NCI-H345 (cell line): ENCODE data around the gene MARS1.

ENCODE experiments used
- DNase-seq: peaks from one replicate; lab custom pipeline; 2025; lab: John Stamatoyannopoulos, UW

MARS1 gene

GRCh38 chr12:57518176-57518919 is 30.5 kb downstream of the MARS1 start:
- no peak for DNase-seq

DNA sequence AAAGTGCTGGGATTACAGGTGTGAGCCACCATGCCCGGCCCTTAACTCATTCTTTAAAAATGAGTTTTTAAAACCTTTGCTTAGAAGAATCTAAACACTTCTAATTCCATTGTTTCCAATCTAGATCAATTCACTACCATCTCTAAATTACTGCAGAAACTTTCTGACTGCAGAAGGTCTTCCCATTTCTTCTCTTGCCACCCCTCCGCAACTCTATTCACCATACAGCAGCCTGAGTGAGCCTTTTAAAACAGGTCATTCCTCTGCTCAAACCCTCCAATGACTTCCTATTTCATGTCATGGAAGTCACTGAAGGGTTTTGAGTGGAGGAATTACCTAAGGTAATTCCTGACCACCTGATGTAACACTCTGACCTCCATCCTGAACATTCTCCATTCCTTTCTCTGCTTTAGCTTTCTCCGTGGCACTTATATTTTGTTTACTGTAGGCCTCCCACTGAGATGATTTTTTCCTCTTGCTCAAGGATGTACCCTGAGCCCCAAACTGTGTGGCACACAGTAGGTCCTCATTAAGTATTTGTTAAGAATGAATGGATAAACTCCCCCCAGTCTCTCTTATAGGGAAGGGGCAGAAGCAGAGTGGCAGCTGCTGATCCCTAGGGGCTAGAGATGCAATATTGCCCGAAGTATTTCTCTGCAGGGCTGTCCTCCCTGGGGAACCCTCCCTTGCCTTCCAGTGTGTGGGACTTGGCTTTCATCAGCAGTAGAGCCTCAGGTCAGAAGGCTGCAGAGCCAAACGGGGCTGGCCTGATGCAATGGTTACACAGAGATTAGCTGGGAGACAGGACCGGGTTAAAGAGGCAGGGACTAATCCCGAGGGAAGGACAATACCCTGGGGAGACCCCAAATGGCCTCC is 31.3 kb downstream of the MARS1 start:
- DNase-seq: no peak

DNA sequence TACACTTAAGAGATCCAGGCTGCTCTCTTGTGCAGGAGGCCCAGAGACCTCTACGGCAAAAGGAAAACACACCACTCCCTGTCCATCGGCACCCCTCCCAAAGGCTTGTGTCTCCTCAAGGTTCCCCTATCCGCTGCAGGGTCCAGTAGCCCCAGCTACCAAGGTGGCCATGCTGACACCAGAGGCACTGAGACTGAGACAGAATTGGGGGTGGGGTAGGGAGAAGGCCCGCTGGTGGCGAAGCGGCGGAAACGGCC is 31.9 kb downstream of the MARS1 start:
- DNase-seq: no peak

DNA sequence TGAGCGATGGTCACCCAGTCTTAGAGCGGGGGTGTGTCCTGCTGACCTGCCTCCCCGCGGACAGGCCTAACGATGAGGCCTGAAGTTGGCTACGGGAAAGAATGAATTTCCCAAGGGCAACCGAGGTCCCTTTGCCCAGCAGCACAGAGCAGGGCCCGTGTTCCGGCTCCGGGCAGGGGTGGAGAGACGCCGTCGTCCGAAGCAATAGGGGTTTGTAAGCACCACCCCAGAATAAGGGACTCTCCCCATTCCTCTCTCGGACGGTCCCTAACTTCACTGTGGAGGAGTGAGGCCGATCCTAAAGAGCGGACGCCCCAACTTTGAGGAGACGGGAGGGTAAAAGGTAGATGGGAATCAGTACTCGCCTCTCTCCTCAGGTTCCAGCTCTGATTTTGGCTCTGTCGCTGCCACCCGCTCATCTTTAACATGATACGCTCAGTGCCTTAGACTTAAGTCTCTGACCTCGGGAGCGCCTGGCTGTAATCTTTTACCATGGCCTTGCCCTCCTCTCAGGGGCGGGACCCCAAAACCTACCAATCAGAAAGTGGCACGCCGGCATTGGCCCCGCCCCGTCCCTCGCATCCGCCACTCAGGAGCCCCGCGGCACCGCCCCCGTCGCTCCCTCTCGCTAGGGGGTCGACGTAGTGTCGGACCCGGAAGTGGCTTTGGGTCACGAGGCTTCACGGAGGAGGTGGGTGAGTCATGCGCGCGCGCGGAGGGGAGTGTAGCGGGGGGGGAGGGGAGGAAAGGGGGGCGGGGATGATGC is 32.4 kb downstream of the MARS1 start, which contains the start of gene DDIT3:
DDIT3 (minus strand) TSS at position 462 of the 766 bp plus-strand sequence. CDS start 3,108 bp downstream, outside the sequence.
- DNase-seq: peak; percentile 99

- peak; percentile 21 for DNase-seq
Measured at GRCh38 chr12:57521525-57522010, 33.7 kb downstream of the MARS1 start.

DNA sequence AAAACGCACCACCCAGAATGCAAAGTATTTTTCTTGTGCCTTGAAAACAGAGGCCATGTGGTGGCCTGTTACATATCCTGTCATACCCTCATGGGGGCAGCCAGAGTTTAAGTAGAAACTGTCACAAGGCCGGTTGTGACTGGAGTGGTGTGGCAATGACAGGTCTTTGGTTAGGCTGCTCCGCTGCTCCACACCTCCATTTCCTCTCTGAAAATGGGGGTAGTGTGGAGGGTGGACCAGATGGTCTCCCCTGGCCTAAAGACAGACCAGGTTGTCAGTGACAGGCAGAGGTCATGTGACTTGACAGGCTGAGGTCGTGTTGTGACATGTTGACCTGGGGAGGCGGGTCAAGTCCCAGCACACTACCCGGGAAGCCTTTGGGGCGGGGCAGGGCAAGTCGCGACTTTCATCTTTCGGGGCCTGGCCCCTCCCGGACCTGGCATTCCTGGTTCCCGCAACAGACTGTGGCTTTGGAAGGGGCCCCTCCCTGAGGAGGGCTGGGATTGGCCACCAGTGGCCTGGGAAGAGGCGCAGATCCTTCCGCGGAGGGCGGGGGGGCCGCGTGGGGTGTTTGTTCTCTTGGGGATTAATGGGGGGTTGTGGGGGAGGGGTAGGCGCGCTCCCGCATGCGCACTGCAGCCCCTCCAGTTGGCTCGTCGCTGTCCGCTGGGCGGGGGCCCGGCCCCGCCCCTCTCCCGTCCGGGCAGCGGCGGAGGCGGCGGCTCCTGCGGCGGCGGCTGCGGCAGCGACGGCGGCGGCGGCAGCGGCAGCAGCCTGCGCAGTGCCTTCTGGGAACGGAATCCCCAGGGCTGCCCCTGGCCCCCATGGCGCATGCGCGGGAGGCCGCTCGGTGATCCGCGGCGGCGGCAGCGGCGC is 34.4 kb downstream of the MARS1 start, which contains the start of gene MBD6:
MBD6 (plus strand) TSS at position 814 of the 876 bp plus-strand sequence. CDS start 1,480 bp downstream, outside the sequence.
- peak; percentile 85 for DNase-seq

GRCh38 chr12:57522887-57523705 is 35.2 kb downstream of the MARS1 start:
- peak; percentile 44 for DNase-seq

- no peak for DNase-seq
Measured at GRCh38 chr12:57523706-57524614, 36.1 kb downstream of the MARS1 start.

GRCh38 chr12:57524814-57525614 is 37.1 kb downstream of the MARS1 start:
- no peak for DNase-seq

DNA sequence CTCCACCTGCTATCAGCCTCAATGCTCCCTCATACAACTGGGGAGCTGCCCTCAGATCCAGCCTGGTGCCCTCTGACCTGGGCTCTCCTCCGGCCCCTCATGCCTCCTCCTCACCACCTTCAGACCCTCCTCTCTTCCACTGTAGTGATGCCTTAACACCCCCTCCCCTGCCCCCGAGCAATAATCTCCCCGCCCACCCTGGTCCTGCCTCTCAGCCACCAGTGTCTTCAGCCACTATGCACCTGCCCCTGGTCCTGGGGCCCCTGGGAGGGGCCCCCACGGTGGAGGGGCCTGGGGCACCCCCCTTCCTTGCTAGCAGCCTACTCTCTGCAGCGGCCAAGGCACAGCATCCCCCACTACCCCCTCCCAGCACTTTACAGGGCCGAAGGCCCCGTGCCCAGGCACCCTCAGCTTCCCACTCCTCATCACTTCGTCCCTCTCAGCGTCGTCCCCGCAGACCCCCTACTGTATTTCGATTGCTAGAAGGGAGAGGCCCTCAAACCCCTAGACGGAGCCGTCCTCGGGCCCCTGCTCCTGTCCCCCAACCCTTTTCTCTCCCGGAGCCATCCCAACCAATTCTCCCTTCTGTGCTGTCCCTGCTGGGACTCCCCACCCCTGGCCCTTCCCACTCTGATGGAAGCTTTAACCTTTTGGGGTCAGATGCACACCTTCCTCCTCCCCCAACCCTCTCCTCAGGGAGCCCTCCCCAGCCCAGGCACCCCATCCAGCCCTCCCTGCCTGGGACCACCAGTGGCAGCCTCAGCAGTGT is 37.9 kb downstream of the MARS1 start:
- DNase-seq: no peak

DNA sequence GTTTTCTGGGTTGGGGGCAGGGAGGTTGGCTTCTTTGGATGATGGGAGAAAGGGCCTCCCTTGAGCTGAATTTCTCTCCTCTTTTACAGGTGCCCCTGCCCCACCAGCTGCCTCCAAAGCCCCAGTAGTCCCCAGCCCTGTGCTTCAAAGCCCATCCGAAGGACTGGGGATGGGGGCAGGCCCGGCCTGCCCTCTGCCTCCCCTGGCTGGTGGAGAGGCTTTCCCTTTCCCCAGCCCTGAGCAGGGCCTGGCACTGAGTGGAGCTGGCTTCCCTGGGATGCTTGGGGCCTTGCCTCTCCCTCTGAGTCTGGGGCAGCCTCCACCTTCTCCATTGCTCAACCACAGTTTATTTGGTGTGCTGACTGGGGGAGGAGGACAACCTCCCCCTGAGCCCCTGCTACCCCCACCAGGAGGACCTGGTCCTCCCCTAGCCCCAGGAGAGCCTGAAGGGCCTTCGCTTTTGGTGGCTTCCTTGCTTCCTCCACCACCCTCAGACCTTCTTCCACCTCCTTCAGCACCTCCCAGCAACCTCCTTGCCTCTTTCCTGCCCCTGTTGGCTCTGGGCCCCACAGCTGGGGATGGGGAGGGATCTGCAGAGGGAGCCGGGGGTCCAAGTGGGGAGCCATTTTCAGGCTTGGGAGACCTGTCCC is 38.7 kb downstream of the MARS1 start:
- no peak for DNase-seq

GRCh38 chr12:57527184-57527583 is 39.3 kb downstream of the MARS1 start:
- no peak for DNase-seq

- no peak for DNase-seq
Measured at GRCh38 chr12:57528176-57528575, 40.3 kb downstream of the MARS1 start.

DNA sequence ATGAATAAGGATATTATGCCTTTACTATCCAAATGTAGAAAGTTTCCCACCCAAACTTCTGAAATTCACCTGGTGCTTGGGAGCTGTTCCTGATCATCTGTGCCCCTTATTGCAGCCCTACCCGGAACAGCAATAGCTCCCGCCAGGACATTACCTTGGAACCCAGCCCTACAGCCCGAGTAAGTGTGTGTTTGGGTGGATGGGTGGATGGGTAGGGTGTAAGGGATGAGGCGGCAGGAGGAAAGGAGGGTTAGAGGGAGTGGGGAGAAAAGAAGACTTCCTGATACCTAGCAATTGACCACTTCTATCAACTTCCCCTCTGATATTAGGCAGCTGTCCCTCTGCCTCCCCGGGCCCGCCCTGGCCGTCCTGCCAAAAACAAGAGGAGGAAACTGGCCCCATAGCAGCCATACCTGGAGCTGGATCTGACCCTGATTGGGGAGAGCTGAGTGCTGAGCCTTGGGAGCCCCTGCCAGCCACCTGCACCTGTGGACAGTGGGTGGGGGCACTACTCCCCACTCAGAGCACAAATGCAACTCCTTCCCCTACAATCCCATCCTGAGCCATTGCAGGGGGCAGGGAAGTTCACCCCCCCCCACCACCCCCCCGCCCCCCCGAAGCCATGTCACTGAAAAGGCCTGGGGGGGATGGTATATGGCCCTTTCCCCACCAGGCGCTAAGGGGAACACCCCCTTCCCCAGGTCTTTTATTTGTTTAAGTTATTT is 41.1 kb downstream of the MARS1 start:
- no peak for DNase-seq

- no peak for DNase-seq
Measured at GRCh38 chr12:57529831-57530230, 42.0 kb downstream of the MARS1 start.

DNA sequence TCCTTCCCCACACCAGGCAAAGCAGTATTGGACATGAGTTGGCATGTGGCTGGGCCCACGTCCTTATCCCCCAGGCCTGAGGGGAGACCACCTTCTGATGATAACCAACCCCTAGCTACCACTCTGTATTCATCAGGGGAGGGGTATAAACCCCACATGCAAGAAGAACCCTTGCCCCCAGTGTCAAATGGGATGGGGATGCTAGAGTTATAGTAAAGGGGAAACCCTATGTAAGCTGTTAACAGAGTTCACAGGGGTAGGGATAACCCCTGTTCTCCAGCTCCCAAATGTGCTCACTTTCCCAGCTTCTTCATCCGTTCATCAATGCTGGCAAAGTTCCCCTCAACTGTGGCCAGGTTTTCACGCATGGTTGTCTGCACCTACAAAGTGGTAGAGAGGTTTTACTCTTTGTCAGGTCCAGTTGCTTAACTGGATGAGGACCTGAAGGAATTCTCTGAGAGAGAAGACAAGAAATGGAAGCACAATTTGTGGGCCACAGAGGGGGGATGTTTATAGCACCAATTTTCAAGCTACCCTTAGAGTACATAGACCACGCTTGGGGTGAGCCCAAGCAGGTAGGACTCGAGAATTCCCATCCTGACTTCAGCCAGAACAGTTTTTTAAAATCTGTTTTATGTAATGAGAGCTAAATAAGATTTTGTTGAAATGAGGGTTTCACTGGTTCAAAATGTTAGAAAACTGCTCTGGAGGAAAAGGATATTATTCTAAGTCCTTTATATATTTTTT is 42.7 kb downstream of the MARS1 start:
- DNase-seq: no peak
